Stimulated activated CD4-positive, alpha-beta T cell treated with anti-CD3 and anti-CD28 coated beads, Interleukin-4, amount 100 ng/mL, for 4 hours (primary cell): Measurements from ENCODE around the gene ZNF254.
"Not testable (repeated sequence)": the region's sequence is repeated elsewhere in the genome, so short reads cannot be mapped to it uniquely, and the experiment has no call there.

Experiments
- DNase-seq, 2 experiments: peaks; one replicate each; pipeline ENCODE4 v3.0.0-alpha.2; 2020

The ZNF254 gene

GRCh38 chr19:24086974-24087595 is at the start of gene ZNF254:
TSS of gene ZNF254 (plus strand) at chr19:24087187. CDS start at chr19:24087308, 121 bp downstream.
- peak; percentile 55 to 64 for DNase-seq

DNA sequence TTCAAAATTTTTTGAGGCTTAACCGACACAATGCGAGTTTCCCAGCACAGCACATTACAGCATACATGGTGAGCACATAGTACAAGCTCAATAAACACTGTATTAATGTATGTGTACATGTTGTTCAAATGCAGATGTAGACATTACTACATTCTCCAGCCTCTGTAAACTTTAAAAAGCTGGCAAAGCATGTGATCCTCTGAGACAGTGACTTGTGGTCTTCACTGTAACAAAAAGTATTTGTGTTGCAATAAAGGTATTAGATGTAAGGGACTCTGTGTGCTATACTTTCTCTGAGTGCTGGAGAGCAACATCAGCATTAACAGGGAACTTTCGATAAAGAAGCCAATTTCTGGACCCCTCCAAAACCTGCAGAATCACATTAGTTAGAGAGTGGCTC is 46.4 kb upstream of the ZNF254 start:
- DNase-seq: no peak

GRCh38 chr19:24041326-24041725 is 45.7 kb upstream of the ZNF254 start:
- not testable (repeated sequence) for DNase-seq

GRCh38 chr19:24046550-24046949 is 40.4 kb upstream of the ZNF254 start:
- no peak for DNase-seq

GRCh38 chr19:24048261-24048660 is 38.7 kb upstream of the ZNF254 start:
- no peak for DNase-seq

DNA sequence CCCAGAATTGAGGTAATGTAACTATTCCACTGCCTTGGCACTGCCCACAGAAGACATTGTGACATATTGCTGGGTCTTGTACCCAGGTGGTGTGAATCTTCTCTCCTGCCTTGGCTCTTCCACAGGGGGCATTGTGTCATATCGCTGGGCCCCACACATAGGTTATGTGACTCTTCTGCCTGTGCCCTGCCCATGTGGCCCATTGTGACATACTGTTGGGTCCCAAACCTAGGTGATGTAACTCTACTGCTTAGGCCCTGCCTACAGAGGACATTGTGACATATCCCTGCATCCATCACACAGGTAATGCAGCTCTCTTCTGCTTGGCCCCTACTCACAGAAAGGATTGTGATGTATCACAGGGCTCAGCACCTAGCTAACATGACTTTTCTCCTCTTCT is 37.5 kb upstream of the ZNF254 start:
- DNase-seq: no peak

- no peak for DNase-seq
Measured at GRCh38 chr19:24051516-24051915, 35.5 kb upstream of the ZNF254 start.

DNA sequence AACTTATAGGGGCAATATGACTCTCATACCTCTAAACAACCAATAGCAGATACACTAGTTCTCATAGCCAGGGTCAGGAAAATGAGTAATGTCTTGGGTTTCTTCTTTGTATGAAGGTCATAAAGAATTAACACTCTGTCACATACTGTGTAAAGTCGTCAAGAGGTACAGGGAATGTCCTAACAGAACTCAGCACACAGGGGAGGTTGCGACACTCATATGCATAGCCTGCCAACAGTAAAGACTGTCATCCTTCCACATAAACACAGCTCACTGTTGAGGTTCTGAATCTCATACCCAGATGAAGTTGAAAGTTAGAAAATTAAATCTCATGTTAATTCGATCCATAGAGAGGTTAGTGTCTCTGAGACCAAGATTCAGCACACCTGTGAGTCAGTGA is 34.2 kb upstream of the ZNF254 start:
- no peak for DNase-seq

GRCh38 chr19:24053601-24054000 is 33.4 kb upstream of the ZNF254 start:
- no peak for DNase-seq

GRCh38 chr19:24054044-24054935 is 32.7 kb upstream of the ZNF254 start:
- no peak for DNase-seq

DNA sequence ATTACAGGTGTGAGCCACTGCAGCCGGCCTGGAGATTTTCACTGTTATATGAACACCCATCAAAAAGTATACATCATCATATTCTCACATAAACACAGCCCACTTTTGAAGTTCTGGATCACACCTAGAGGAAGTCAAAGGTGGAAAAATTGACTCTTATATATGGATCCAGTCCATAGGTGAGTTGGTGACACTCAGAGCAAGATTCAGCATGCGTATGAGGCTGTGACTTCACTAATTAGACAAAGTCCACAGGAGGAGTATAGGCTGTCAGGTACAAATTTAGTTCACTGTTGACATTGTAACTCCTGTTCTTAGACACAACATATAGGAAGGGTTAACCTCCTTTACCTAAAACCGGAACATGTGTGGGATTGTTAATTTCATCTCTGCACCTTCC is 31.4 kb upstream of the ZNF254 start:
- no peak for DNase-seq

- DNase-seq: no peak
Measured at GRCh38 chr19:24057144-24057543, 29.8 kb upstream of the ZNF254 start.

DNA sequence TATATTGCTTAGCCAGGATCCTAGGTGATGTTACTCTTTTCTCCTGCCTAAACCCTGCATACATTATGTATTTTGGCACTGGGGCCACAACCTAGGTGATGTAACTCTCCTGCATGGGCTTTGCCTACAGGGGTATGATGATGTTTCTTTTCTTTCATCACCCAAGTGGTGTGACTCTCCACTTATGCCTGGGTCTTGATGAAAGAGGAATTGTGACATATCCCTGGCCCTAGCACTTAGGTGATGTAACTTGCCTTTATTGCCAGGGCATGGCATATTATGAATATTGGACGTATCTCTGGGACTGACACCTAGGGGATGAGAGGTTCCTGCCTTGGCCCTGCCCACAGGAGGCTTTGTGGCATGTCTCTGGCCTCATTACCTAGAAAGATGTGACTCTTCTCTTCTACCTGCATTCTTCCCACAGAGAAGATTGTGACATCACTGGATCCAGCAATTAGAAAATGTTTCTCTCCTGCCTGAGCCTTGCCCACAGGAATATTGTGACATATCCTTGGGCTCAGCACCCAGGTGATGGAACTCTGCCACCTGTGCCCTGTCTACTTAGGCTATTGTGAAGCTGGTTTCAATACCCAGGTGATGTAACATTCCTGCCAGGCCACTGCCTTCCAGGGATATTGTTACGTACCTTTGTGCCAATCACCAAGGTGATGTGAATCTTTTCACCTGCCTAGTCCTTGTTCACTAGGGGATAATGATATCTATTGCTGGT is 27.3 kb upstream of the ZNF254 start:
- no peak for DNase-seq

GRCh38 chr19:24060687-24061356 is 26.2 kb upstream of the ZNF254 start:
- no peak for DNase-seq

DNA sequence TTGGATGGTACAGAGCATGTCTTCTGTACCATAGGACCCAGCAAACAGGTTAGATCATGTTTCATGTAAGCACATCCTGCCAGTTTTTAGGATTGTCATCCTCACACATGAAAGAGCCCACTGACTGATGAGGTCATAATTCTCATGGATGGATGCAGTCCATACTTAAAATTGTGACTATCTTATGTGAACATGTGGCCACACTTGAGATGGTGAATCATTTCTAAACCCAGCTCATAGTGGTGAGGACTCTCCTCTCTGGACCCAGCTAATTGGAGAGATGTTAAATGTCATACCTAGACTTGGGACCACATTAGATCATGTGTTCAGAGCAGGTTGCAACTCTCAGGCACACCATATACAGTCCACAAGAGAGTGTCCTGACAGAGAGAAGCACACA is 24.8 kb upstream of the ZNF254 start:
- DNase-seq: no peak

DNA sequence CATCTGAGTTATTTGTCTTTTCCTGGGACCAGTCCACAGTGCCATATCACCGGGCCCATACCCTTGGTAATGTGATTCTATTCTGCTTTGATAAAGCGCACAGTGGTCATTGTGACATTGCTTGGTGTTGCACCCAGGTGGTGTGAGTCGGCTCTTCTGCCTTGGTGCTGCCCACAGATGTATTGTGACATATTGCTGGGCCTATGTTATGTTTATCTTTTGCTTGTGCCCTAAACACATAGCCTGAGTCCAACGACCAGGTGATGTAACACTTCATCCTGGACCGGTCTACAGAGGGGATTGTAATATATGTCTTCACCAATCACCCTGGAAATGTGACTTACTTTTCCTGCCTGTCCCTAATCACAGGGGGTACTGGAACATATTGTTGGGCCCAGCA is 23.7 kb upstream of the ZNF254 start:
- no peak for DNase-seq

- no peak for DNase-seq
Measured at GRCh38 chr19:24064175-24064574, 22.8 kb upstream of the ZNF254 start.

DNA sequence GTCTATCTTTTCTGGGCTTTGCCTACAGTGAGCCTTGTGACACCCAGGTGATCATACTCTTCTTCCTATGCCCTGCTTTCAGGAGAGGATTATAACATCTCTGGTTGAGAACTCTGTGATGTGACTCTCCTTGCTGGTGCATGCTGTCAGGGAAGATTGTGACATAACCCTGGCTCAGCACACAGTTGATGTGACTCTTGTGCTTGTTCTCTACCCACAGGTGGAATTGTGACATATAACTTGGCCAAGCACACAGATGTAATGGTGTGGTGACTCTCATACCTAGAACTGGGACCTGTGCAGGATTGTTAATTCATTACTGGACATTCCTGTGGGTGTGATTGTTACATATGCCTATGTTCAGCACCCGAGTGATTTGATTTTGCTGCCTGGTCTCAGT is 21.7 kb upstream of the ZNF254 start:
- DNase-seq: no peak

- DNase-seq: no peak
Measured at GRCh38 chr19:24065865-24066604, 21.0 kb upstream of the ZNF254 start.

- no peak for DNase-seq
Measured at GRCh38 chr19:24069905-24070657, 16.9 kb upstream of the ZNF254 start.

DNA sequence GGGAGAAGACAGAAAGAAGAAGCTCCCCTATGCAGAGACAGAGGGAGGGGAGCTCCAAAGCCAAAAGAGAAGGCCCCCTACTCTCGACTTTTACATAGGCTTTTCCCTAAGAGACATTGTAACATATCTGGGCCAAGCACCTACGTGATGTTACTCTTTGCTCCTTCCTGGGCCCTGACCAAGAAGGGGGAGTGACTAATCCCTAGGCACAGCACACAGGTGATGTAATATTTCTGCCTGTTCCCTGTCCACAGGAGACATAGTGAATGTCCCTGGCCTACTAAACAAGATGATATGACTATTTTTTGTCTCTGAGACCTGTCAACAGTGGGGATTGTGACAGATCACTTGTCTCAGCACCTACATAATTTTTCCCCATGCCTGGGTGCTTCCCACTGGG is 15.9 kb upstream of the ZNF254 start:
- no peak for DNase-seq

DNA sequence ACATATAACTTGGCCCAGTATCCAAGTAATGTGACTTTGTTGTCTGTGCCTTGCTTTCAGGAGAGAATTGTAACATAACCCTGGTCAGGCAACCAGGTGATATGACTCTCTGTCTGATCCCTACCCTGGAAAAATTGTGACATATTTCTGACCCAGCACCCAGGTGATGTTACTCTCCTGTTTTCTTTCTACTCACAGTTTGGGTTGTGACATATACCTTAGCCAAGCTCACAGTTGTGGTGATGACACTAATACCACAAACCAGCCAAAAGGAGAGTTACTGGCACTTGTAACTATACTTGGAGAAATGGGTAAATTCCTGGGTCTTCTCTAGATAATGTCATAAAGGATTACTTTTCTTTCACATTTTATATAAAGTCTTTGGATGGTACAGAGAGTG is 14.3 kb upstream of the ZNF254 start:
- no peak for DNase-seq
